ENCODE results near the gene ISLR2. TPM values are rescaled to one million over a fixed set of nuclear protein-coding genes. Genes with fewer than 3 reads are reported as not detected.
"Not testable (repeated sequence)": the region's sequence is repeated elsewhere in the genome, so short reads cannot be mapped to it uniquely, and the experiment has no call there.

Gene ISLR2, protein sequence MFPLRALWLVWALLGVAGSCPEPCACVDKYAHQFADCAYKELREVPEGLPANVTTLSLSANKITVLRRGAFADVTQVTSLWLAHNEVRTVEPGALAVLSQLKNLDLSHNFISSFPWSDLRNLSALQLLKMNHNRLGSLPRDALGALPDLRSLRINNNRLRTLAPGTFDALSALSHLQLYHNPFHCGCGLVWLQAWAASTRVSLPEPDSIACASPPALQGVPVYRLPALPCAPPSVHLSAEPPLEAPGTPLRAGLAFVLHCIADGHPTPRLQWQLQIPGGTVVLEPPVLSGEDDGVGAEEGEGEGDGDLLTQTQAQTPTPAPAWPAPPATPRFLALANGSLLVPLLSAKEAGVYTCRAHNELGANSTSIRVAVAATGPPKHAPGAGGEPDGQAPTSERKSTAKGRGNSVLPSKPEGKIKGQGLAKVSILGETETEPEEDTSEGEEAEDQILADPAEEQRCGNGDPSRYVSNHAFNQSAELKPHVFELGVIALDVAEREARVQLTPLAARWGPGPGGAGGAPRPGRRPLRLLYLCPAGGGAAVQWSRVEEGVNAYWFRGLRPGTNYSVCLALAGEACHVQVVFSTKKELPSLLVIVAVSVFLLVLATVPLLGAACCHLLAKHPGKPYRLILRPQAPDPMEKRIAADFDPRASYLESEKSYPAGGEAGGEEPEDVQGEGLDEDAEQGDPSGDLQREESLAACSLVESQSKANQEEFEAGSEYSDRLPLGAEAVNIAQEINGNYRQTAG
- total RNA-seq, result 1 to 10 TPM in 2 of 3 donors, under 1 TPM in 1; 0.38 to 1.7 (median 1.1) TPM
- long read RNA-seq, donor 1, result 0 reads
- long read RNA-seq, donor 2, result 0 reads

DNA sequence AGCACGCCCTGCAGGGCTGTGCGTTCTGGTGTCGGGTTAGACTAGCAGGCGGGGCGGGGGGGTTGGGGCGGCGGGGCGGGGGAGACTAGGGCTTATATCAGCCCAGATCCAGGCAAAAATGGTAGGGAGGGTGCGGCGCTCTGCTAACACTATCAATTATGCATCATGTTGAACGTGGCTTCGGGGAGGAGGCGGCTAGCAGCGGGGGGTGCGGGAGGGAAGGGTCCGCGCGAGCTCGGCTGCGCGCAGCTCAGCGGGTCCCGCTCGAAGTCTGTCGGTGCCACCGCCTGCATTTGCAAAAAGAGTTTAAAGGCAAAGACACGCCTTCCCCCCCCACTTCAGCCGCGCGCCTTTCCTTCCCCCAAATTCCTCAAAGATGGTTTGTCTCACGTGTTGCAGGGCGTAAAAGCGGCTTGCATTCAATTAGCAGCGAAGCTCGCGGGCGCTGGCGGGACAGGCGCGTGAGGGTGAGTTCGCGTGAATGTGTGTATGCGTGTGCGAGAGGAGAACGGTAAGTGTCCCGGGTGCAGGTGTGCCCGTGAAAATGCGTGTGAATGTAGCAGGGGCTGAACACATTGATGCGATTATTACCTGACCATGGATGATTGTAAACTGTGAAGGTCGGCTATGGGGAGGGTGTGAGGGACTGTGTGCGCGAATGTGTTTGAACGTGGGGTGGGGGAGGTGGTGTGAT, at the start of gene ISLR2:
Gene ISLR2 (plus strand): TSS at position 432 of the 694 bp plus-strand sequence. CDS start 2,169 bp downstream, outside the sequence.
- peaks cover 8% of the 10 kb centered on the region for H3K4me1 ChIP-seq (ENCODE audit: low read depth)
- no peaks in the 10 kb centered on the region for H3K9me3 ChIP-seq
- ATAC-seq (no peak), DNase-seq (no peak)
- no peak for TF ChIP-seq CTCF (IDR thresholded peaks at IDR 0.05)
- no peaks in the 10 kb centered on the region for H3K36me3 ChIP-seq (ENCODE audit: low read depth)
- H3K4me3 ChIP-seq, result no peak within 1 kb of the TSS
- intact Hi-C loops (cut with DNase I, micrococcal nuclease), result no loop called here

DNA sequence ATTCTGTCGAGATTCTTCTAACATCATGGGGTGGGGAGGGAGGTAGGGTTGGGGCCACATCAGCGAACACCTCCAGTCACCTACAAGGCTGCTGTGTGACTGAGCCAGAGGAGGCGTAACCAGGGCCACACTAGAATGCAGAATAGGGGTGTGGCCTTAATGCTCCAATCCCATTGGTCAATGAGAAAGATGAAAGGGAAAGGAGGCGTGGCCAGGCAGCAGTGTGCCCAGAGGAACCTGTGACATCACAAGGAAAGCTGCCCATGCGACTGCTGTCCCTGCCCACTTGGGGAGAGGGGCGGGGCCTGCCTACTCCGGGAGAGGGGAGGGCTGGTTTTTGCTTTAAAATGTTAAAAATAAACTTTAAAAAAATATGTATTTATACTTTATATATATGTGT, 47.9 kb upstream of the ISLR2 start, which contains the start of gene GOLGA6A:
Gene GOLGA6A (minus strand): TSS at position 101 of the 400 bp plus-strand sequence. CDS start 41 bp downstream, at position 60.
- ATAC-seq; DNase-seq; H3K9me3 ChIP-seq; H3K36me3 ChIP-seq (ENCODE audit: low read depth); H3K4me3 ChIP-seq; H3K4me1 ChIP-seq (ENCODE audit: low read depth); intact Hi-C loops (cut with DNase I, micrococcal nuclease): not testable (repeated sequence)

GRCh38 chr15:74094567-74094966, 35.8 kb upstream of the ISLR2 start:
- intact Hi-C loops (cut with DNase I, micrococcal nuclease); H3K4me1 ChIP-seq (ENCODE audit: low read depth); ATAC-seq; H3K36me3 ChIP-seq (ENCODE audit: low read depth); H3K4me3 ChIP-seq; DNase-seq; H3K9me3 ChIP-seq: not testable (repeated sequence)

GRCh38 chr15:74095610-74096009, 34.8 kb upstream of the ISLR2 start:
- ATAC-seq; H3K9me3 ChIP-seq; H3K4me3 ChIP-seq; intact Hi-C loops (cut with DNase I, micrococcal nuclease); DNase-seq; H3K36me3 ChIP-seq (ENCODE audit: low read depth); H3K4me1 ChIP-seq (ENCODE audit: low read depth): not testable (repeated sequence)

GRCh38 chr15:74096753-74097474, 33.5 kb upstream of the ISLR2 start:
- H3K4me1 ChIP-seq (ENCODE audit: low read depth); H3K9me3 ChIP-seq; ATAC-seq; H3K4me3 ChIP-seq; DNase-seq; intact Hi-C loops (cut with DNase I, micrococcal nuclease); H3K36me3 ChIP-seq (ENCODE audit: low read depth): not testable (repeated sequence)

DNA sequence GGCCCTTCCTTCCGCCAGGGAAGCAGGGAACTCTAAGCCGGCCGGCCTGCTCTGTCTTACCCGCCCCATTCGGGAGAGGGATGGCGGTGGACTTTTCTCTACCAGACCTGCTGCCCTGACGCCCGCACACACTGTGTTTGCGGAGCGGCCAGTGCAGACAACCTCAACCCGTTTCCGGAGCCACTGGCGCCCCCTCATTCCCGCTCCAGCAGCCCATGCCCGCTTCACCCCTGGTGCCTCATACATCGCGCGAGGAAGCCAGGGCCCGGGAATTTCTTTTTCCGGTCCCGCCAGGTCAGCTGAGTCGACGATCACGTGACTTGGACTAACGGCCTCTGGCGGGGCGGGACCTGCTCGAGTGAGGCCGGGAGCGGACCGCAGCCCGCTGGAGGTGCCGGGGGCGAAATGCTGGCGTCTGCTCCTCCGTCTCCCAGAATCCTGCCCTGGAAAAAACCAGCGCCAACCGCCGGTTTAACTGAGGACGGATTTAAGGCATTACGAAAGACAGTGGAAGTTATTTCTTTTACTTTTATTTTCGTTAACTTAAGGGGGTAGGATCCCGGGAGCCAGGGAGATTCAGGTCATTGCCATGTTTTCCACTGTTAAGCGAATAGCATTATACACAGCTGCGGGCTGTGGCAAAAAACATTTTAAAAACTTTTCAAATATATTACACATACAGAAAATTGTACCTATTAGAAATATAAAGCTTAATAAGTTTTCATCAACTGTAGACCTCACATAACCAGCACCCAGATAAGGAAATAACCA, 30.2 kb upstream of the ISLR2 start:
- intact Hi-C loops (cut with DNase I, micrococcal nuclease); H3K36me3 ChIP-seq (ENCODE audit: low read depth); H3K4me3 ChIP-seq; H3K4me1 ChIP-seq (ENCODE audit: low read depth); H3K9me3 ChIP-seq: not testable (repeated sequence)
- peak; percentile 97 for ATAC-seq
- peak; percentile 89 to 93 (median 92) for DNase-seq

DNA sequence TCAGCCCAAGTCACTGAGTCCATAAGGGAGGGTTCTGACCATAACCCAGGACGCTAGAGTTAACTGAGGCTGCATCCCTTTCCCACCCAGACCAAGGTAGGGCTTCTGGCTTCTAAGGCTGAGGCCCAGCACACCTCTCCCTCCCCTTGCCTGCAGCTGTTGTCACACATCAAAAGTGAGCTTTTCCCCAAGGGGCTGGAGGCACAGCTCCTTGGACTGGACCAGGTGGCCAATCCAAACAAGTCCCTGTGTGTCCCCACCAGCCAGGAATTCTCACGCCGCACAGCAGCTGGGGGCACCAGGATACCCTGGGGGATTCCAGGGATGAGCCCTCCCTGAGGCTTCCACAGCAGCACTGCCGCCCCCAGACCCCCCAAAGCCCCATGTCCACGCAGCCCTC, 22.3 kb upstream of the ISLR2 start:
- TF ChIP-seq CTCF (IDR thresholded peaks at IDR 0.05), result no peak
- no peak overlapping the region for H3K4me3 ChIP-seq
- no peaks in the 10 kb centered on the region for H3K4me1 ChIP-seq (ENCODE audit: low read depth)
- no peaks in the 10 kb centered on the region for H3K36me3 ChIP-seq (ENCODE audit: low read depth)
- H3K9me3 ChIP-seq, result no peaks in the 10 kb centered on the region
- intact Hi-C loops (cut with DNase I, micrococcal nuclease), result no loop called here
- DNase-seq, result no peak
- ATAC-seq, result no peak

DNA sequence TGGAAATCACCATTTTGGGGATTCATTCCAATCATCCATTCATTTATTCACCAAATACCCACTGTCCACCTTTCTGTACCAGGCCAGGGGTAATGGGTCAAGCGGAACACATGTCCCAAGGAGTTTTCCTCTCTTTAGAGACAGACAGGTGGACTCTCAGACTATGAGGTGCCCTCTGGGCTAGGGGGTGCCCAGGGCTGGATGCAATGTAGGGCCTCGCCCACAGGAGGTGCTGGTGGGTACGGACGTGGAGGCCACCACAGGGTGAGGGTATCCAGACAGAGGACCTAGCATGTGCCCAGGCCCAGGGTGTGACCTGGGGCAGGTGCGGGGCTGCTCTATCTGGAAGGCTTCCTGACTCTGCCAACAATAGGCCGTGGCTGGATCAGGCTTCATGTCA, 21.8 kb upstream of the ISLR2 start:
- H3K4me3 ChIP-seq; intact Hi-C loops (cut with DNase I, micrococcal nuclease); H3K4me1 ChIP-seq (ENCODE audit: low read depth); DNase-seq; H3K9me3 ChIP-seq; ATAC-seq; H3K36me3 ChIP-seq (ENCODE audit: low read depth): not testable (repeated sequence)
